NOMO-1 treated with DMSO at 0.1 percent for 48 hours (cell line): ENCODE data around the gene IGSF3.
"Not testable (repeated sequence)": the region's sequence is repeated elsewhere in the genome, so short reads cannot be mapped to it uniquely, and the experiment has no call there.

Source experiments
- DNase-seq: peaks from one replicate; lab custom pipeline; 2025; ENCODE audit not compliant: unreplicated experiment; lab: John Stamatoyannopoulos, UW

The IGSF3 gene

GRCh38 chr1:116580446-116581322 lies 86.8 kb downstream of the IGSF3 start:
- DNase-seq: no peak

- DNase-seq: no peak
These were observed 88.2 kb downstream of the IGSF3 start for GRCh38 chr1:116579259-116579875.

- no peak for DNase-seq
These were observed 89.0 kb downstream of the IGSF3 start for GRCh38 chr1:116578581-116578980.

- DNase-seq: peak; percentile 73
These were observed 89.7 kb downstream of the IGSF3 start for GRCh38 chr1:116577759-116578314.

GRCh38 chr1:116574581-116575291 lies 92.8 kb downstream of the IGSF3 start:
- peak; percentile 60 for DNase-seq

GRCh38 chr1:116573431-116574095 lies 94.0 kb downstream of the IGSF3 start:
- DNase-seq: no peak

- DNase-seq: no peak
These were observed 94.6 kb downstream of the IGSF3 start for GRCh38 chr1:116572771-116573430.

GRCh38 chr1:116572099-116572498 lies 95.4 kb downstream of the IGSF3 start:
- DNase-seq: no peak

- DNase-seq: no peak
These were observed 96.2 kb downstream of the IGSF3 start for GRCh38 chr1:116571215-116571919.

GRCh38 chr1:116570358-116571214 lies 96.9 kb downstream of the IGSF3 start, which contains the start of gene CD58:
Gene CD58, minus strand, starts transcription at chr1:116571026. Its CDS starts 54 bp downstream, at chr1:116570972.
- peak; percentile 87 for DNase-seq

- no peak for DNase-seq
These were observed 97.7 kb downstream of the IGSF3 start for GRCh38 chr1:116569776-116570357.

- no peak for DNase-seq
These were observed 98.2 kb downstream of the IGSF3 start for GRCh38 chr1:116569381-116569670.

- DNase-seq: no peak
These were observed 98.7 kb downstream of the IGSF3 start for GRCh38 chr1:116568662-116569380.

- DNase-seq: no peak
These were observed 99.5 kb downstream of the IGSF3 start for GRCh38 chr1:116567790-116568661.

- no peak for DNase-seq
These were observed 102.3 kb downstream of the IGSF3 start for GRCh38 chr1:116565222-116565621.

GRCh38 chr1:116564426-116564825 lies 103.1 kb downstream of the IGSF3 start:
- DNase-seq: no peak

GRCh38 chr1:116562465-116562864 lies 105.1 kb downstream of the IGSF3 start:
- not testable (repeated sequence) for DNase-seq
